ENCODE results near the gene CSTF2T. TPM values are rescaled to one million over a fixed set of nuclear protein-coding genes. Genes with fewer than 3 reads are reported as not detected.

CSTF2T gene
- total and polyA plus RNA-seq, 2 donors (not counting 3 experiments of a cell fraction or from before 2014, with no cell fraction given) = 4.8 to 19.8 TPM

DNA sequence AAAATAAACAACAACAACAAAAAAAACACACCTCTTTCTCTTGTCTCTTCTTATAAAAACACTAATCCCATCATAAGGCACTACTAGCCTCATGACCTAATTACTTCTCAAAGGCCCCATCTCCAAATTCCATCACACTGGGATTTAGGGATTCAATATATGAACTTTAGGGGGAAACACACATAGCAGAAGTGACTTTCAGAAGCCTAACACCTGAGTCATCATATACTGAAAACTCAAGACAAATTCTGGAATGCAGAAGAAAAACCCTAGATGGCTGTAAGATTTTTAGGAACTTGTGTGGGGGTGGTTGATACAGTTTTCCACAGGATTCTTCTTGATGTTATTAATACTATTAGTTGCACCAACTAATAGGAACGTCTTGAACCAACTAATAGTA is 33.7 kb upstream of the CSTF2T start:
- H3K36me3 ChIP-seq (ENCODE audit: control insufficient read depth in 2 of 2, extremely low read depth in 1 of 2, insufficient read depth in 2 of 2, low read length in 2 of 2) = no peaks in the 10 kb centered on the region
- H3K9me3 ChIP-seq (replicated peaks; ENCODE audit: control insufficient read depth, insufficient read depth, low read length) = no peaks in the 10 kb centered on the region
- DNase-seq (ENCODE audit: low read depth, low spot score) = no peak
- dilution Hi-C loops (cut with MboI; ENCODE audit: extremely low pct_ligation_motif_present, low sequenced_read_pairs) = no loop called here
- H3K27ac ChIP-seq (ENCODE audit: insufficient read depth, low read depth, low read length) = no peak overlapping the region
- TF ChIP-seq GATA2 (IDR thresholded peaks at IDR 0.05; ENCODE audit: insufficient read depth, insufficient read length, low read depth, low read length) = no peak
- TF ChIP-seq EZH2 (IDR thresholded peaks at IDR 0.05; ENCODE audit: borderline replicate concordance, low read depth, low read length, severe bottlenecking) = no peak
- TF ChIP-seq, protein P1, sequence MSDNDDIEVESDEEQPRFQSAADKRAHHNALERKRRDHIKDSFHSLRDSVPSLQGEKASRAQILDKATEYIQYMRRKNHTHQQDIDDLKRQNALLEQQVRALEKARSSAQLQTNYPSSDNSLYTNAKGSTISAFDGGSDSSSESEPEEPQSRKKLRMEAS (IDR thresholded peaks at IDR 0.05; ENCODE audit: insufficient read depth, insufficient read length) = no peak
- TF ChIP-seq POLR2A (IDR thresholded peaks at IDR 0.05; ENCODE audit: low read depth, low read length) = no peak
- TF ChIP-seq, protein P2, sequence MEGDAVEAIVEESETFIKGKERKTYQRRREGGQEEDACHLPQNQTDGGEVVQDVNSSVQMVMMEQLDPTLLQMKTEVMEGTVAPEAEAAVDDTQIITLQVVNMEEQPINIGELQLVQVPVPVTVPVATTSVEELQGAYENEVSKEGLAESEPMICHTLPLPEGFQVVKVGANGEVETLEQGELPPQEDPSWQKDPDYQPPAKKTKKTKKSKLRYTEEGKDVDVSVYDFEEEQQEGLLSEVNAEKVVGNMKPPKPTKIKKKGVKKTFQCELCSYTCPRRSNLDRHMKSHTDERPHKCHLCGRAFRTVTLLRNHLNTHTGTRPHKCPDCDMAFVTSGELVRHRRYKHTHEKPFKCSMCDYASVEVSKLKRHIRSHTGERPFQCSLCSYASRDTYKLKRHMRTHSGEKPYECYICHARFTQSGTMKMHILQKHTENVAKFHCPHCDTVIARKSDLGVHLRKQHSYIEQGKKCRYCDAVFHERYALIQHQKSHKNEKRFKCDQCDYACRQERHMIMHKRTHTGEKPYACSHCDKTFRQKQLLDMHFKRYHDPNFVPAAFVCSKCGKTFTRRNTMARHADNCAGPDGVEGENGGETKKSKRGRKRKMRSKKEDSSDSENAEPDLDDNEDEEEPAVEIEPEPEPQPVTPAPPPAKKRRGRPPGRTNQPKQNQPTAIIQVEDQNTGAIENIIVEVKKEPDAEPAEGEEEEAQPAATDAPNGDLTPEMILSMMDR (IDR thresholded peaks at IDR 0.05; ENCODE audit: extremely low read depth in 1 of 2, insufficient read depth in 1 of 2, low read depth in 1 of 2, low read length in 2 of 2) = no peak
- TF ChIP-seq MYC (IDR thresholded peaks at IDR 0.05; ENCODE audit: low read depth, low read length) = no peak
- TF ChIP-seq FOS (IDR thresholded peaks at IDR 0.05; ENCODE audit: borderline replicate concordance, insufficient read depth, low read length) = no peak
- TF ChIP-seq POLR2AphosphoS5 (IDR thresholded peaks at IDR 0.05; ENCODE audit: insufficient read depth, low read depth, low read length) = no peak
- TF ChIP-seq JUN (IDR thresholded peaks at IDR 0.05; ENCODE audit: borderline replicate concordance, insufficient read depth, insufficient read length, low read depth) = no peak
- H2AFZ ChIP-seq (ENCODE audit: low read depth, low read length) = no peak overlapping the region
- no peaks in the 10 kb centered on the region for H3K4me1 ChIP-seq (ENCODE audit: control insufficient read depth, extremely low read depth, insufficient read depth, low read length)
- no peaks in the 10 kb centered on the region for H3K79me2 ChIP-seq (ENCODE audit: control insufficient read depth, insufficient read depth, low read length)
- H4K20me1 ChIP-seq (replicated peaks; ENCODE audit: control insufficient read depth, extremely low read depth, insufficient read depth, low read length) = no peaks in the 10 kb centered on the region
- no peaks in the 10 kb centered on the region for H3K27me3 ChIP-seq (ENCODE audit: control insufficient read depth in 2 of 2, insufficient read depth in 2 of 2, low read length in 2 of 2)
- FAIRE-seq = no peak
- no peak overlapping the region for H3K9ac ChIP-seq (replicated peaks; ENCODE audit: extremely low read depth, insufficient read depth, low read length)
- H3K4me2 ChIP-seq (ENCODE audit: insufficient read depth, low read length) = no peak overlapping the region
- POLR2A ChIA-PET = no interaction called here
- intact Hi-C loops (cut with micrococcal nuclease) = no loop called here
- CTCF ChIA-PET = no interaction called here
- H3K9me1 ChIP-seq (replicated peaks; ENCODE audit: control insufficient read depth, extremely low read depth, insufficient read depth, low read length) = no peaks in the 10 kb centered on the region
- H3K4me3 ChIP-seq (replicated peaks in 1 of 3; ENCODE audit: insufficient read depth in 1 of 3, low read depth in 1 of 3, low read length in 3 of 3) = no peak overlapping the region
- no TSS peak for BruUV-seq (replicated peaks)

All from endothelial cell of umbilical vein (primary cell).